Sigmoid colon (tissue), 7 donors: ENCODE measurements around the gene KLK12. TPM values are rescaled to one million over a fixed set of nuclear protein-coding genes. Genes with fewer than 3 reads are reported as not detected.
A peak's percentile ranks its signal among the peaks of the same experiment; 100 is the strongest.

ENCODE experiments used
- DNase-seq: peaks from one replicate; pipeline ENCODE4 v3.0.0-alpha.2; 2019
- H3K27ac ChIP-seq, 4 donors: fragments of 200-600 bp; sonication (generic); one replicate each; pipeline ENCODE4 v1.5.1; 2016 to 2019; ENCODE audit warnings: mild to moderate bottlenecking in 1 of 4
- H3K27me3 ChIP-seq, 3 donors: fragments of 200-600 bp; sonication (generic); one replicate each; pipeline ENCODE4 v1.5.1; 2019; ENCODE audit warnings: mild to moderate bottlenecking in 1 of 3
- H3K36me3 ChIP-seq, 4 donors: fragments of 200-600 bp; sonication (generic); one replicate each; pipeline ENCODE4 v1.5.1; 2016 to 2019
- H3K4me1 ChIP-seq, 4 donors: fragments of 200-600 bp; sonication (generic); one replicate each; pipeline ENCODE4 v1.5.1; 2017 to 2019
- H3K4me3 ChIP-seq, 4 donors: fragments of 200-600 bp; sonication (generic); one replicate each; pipeline ENCODE4 v1.5.1; 2017 to 2019; ENCODE audit warnings: mild to moderate bottlenecking in 2 of 4, moderate library complexity in 1 of 4
- H3K9me3 ChIP-seq, 4 donors: fragments of 200-600 bp in 3 of 4; sonication (generic) in 3 of 4; one replicate each; pipeline versions ENCODE4 v1.5.1 to v1.6.1; 2013 to 2019
- CTCF ChIP-seq, 4 experiments: fragments of 450-650 bp in 3 of 4; fragments of 200-600 bp in 1 of 4; IDR thresholded peaks; one replicate each; pipeline ENCODE4 v1.5.1; 2016 to 2019; ENCODE audit warnings: antibody characterized with exemption in 4 of 4, mild to moderate bottlenecking in 3 of 4, moderate library complexity in 2 of 4
- EP300 ChIP-seq, 4 donors: sonication (generic); formaldehyde crosslinking; IDR thresholded peaks; one replicate each; pipeline ENCODE4 v1.6.1; 2017; ENCODE audit warnings: antibody characterized with exemption in 4 of 4
- POLR2A ChIP-seq, 2 donors: fragments of 450-650 bp; IDR thresholded peaks; one replicate each; pipeline ENCODE4 v1.6.1; 2016; ENCODE audit warnings: antibody characterized with exemption in 2 of 2, mild to moderate bottlenecking in 2 of 2, moderate library complexity in 2 of 2
- POLR2AphosphoS5 ChIP-seq, 4 donors: sonication (generic); formaldehyde crosslinking; IDR thresholded peaks; one replicate each; pipeline ENCODE4 v1.6.1; 2017; ENCODE audit warnings: antibody characterized with exemption in 4 of 4
- WGBS, 2 donors: extraction: QIAGEN DNeasy Blood & Tissue Kit; methylation state at CpG; one replicate each; pipeline ENCODE4 v1.1.7; 2013; 5-methylcytosine and 5-hydroxymethylcytosine counted together
- intact Hi-C: fragments of 100-400 bp; cut with DNase I; formaldehyde crosslinking; loops from one replicate; pipeline ENCODE4 v1.15.1; 2023
- polyA plus RNA-seq, 3 donors: library from polyadenylated mRNA; stranded (reverse); fragments of 200-250 nt; gene quantifications; one replicate each; pipeline ENCODE4 v1.2.3, GENCODE V29; 2013
- total RNA-seq, 4 donors: library from RNA; depleted of rRNA; stranded (reverse); fragments of >200 nt; gene quantifications; one replicate each; pipeline ENCODE4 v1.1.0, GENCODE V29; 2016
- donor health status: healthy with polysubstance abuse.
- donor health status: Bipolar disorder and iron deficiency.
- donor health status: healthy.

Gene KLK12
- total and polyA plus RNA-seq, 7 donors = 2.6 TPM; not detected in 6

GRCh38 chr19:50981587-50982146 lies 53.1 kb downstream of the KLK12 start:
- no peaks in the 10 kb centered on the region for H3K36me3 ChIP-seq
- no peaks in the 10 kb centered on the region for H3K9me3 ChIP-seq
- no peak for TF ChIP-seq POLR2AphosphoS5 (IDR thresholded peaks at IDR 0.05)
- TF ChIP-seq EP300 (IDR thresholded peaks at IDR 0.05) = no peak
- no peak for TF ChIP-seq CTCF (IDR thresholded peaks at IDR 0.05)
- no peak for TF ChIP-seq POLR2A (IDR thresholded peaks at IDR 0.05)
- H3K4me3 ChIP-seq = no peak overlapping the region
- peaks cover 5 to 48% (median 7%) of the 10 kb centered on the region in 3 donors for H3K27me3 ChIP-seq
- 64 to 71% methylated on average over 11 of the region's 11 CpGs for WGBS, 2 donors
- intact Hi-C loops = no loop called here
- no peaks in the 10 kb centered on the region for H3K4me1 ChIP-seq
- DNase-seq = peak; percentile 37
- no peak overlapping the region for H3K27ac ChIP-seq

- TF ChIP-seq EP300 (IDR thresholded peaks at IDR 0.05) (no peak), POLR2AphosphoS5 (IDR thresholded peaks at IDR 0.05) (no peak), POLR2A (IDR thresholded peaks at IDR 0.05) (no peak), CTCF (IDR thresholded peaks at IDR 0.05) (no peak)
- DNase-seq = peak; percentile 45
Measured at GRCh38 chr19:50980208-50980607, 54.6 kb downstream of the KLK12 start.

GRCh38 chr19:50979758-50980157 lies 55.0 kb downstream of the KLK12 start:
- no peaks in the 10 kb centered on the region for H3K4me1 ChIP-seq
- H3K9me3 ChIP-seq = no peaks in the 10 kb centered on the region
- no peak overlapping the region for H3K27ac ChIP-seq
- 38 to 42% methylated on average over 8 of the region's 8 CpGs for WGBS, 2 donors
- peaks cover 5 to 55% (median 13%) of the 10 kb centered on the region in 3 donors for H3K27me3 ChIP-seq
- TF ChIP-seq POLR2AphosphoS5 (IDR thresholded peaks at IDR 0.05) = no peak
- no peak for TF ChIP-seq EP300 (IDR thresholded peaks at IDR 0.05)
- H3K36me3 ChIP-seq = no peaks in the 10 kb centered on the region
- no peak overlapping the region for H3K4me3 ChIP-seq
- DNase-seq = peak; percentile 35
- intact Hi-C loops = no loop called here

More at GRCh38 chr19:50980208-50980607, 54.6 kb downstream of the KLK12 start:
- Histone ChIP-seq H3K27ac (no peak overlapping the region), H3K4me3 (no peak overlapping the region), H3K4me1 (no peaks in the 10 kb centered on the region), H3K27me3 (peaks cover 5 to 55% (median 13%) of the 10 kb centered on the region in 3 donors), H3K36me3 (no peaks in the 10 kb centered on the region), H3K9me3 (no peaks in the 10 kb centered on the region)
- intact Hi-C loops = no loop called here
- 59 to 60% methylated on average over 13 of the region's 13 CpGs for WGBS, 2 donors

Other genes starting within 250 kb of the KLK12 start
- not detected for gene ACP4, start 244.6 kb downstream of the KLK12 start, total RNA-seq
- not detected for gene ACP4, start 244.6 kb downstream of the KLK12 start, polyA plus RNA-seq
- not detected for gene KLK1, start 211.2 kb downstream of the KLK12 start, total RNA-seq
- gene KLK1, start 211.2 kb downstream of the KLK12 start, polyA plus RNA-seq = 100 to 1,000 TPM in 2 of 3 donors, 10 to 100 TPM in 1; 44.6 to 398 (median 277) TPM
- not detected for gene KLK15, start 201.4 kb downstream of the KLK12 start, total RNA-seq
- gene KLK15, start 201.4 kb downstream of the KLK12 start, polyA plus RNA-seq = 10 to 100 TPM in 1 of 3 donors, 1 to 10 TPM in 2; 2.1 to 10.2 (median 2.8) TPM
- gene KLK3, start 180.1 kb downstream of the KLK12 start, total RNA-seq = not detected
- gene KLK3, start 180.1 kb downstream of the KLK12 start, polyA plus RNA-seq = 1 to 10 TPM; 1.8 to 4.2 (median 3.0) TPM
- gene KLK2, start 161.6 kb downstream of the KLK12 start, total RNA-seq = not detected
- under 1 TPM in 1 of 3 donors, not detected in 2; 0.28 TPM for gene KLK2, start 161.6 kb downstream of the KLK12 start, polyA plus RNA-seq
- gene KLK4, start 123.6 kb downstream of the KLK12 start, total RNA-seq = not detected
- 1 to 10 TPM in 2 of 3 donors, under 1 TPM in 1; 0.39 to 2.8 (median 1.2) TPM for gene KLK4, start 123.6 kb downstream of the KLK12 start, polyA plus RNA-seq
- gene KLK5, start 82.0 kb downstream of the KLK12 start, total RNA-seq = not detected
- gene KLK5, start 82.0 kb downstream of the KLK12 start, polyA plus RNA-seq = not detected
- gene KLK6, start 65.4 kb downstream of the KLK12 start, total RNA-seq = not detected
- not detected for gene KLK6, start 65.4 kb downstream of the KLK12 start, polyA plus RNA-seq
- gene KLK7, start 51.1 kb downstream of the KLK12 start, total RNA-seq = not detected
- not detected for gene KLK7, start 51.1 kb downstream of the KLK12 start, polyA plus RNA-seq
- gene KLK8, start 33.4 kb downstream of the KLK12 start, total RNA-seq = not detected
- gene KLK8, start 33.4 kb downstream of the KLK12 start, polyA plus RNA-seq = not detected
- gene KLK10, start 15.3 kb downstream of the KLK12 start, total RNA-seq = 1 to 10 TPM in 1 of 4 donors, under 1 TPM in 1, not detected in 2; 0.82 to 2.5 TPM
- gene KLK10, start 15.3 kb downstream of the KLK12 start, polyA plus RNA-seq = under 1 TPM; 0.60 to 0.69 (median 0.67) TPM
- gene KLK11, start 8.4 kb downstream of the KLK12 start, total RNA-seq = under 1 TPM in 1 of 4 donors, not detected in 3; 0.71 TPM
- under 1 TPM in 1 of 3 donors, not detected in 2; 0.76 TPM for gene KLK11, start 8.4 kb downstream of the KLK12 start, polyA plus RNA-seq
- not detected for gene KLK13, start 30.1 kb upstream of the KLK12 start, total RNA-seq
- under 1 TPM in 2 of 3 donors, not detected in 1; 0.58 to 0.60 TPM for gene KLK13, start 30.1 kb upstream of the KLK12 start, polyA plus RNA-seq
- not detected for gene KLK14, start 47.9 kb upstream of the KLK12 start, total RNA-seq
- under 1 TPM in 1 of 3 donors, not detected in 2; 0.51 TPM for gene KLK14, start 47.9 kb upstream of the KLK12 start, polyA plus RNA-seq
- 1 to 10 TPM; 5.7 to 9.0 (median 7.3) TPM for gene CTU1, start 73.4 kb upstream of the KLK12 start, total RNA-seq
- gene CTU1, start 73.4 kb upstream of the KLK12 start, polyA plus RNA-seq = 1 to 10 TPM in 1 of 3 donors, under 1 TPM in 2; 0.60 to 2.4 (median 0.92) TPM
- gene SIGLEC9, start 89.9 kb upstream of the KLK12 start, total RNA-seq = 1 to 10 TPM; 2.5 to 9.5 (median 7.0) TPM
- 1 to 10 TPM; 2.4 to 8.8 (median 2.9) TPM for gene SIGLEC9, start 89.9 kb upstream of the KLK12 start, polyA plus RNA-seq
- gene SIGLEC7, start 107.3 kb upstream of the KLK12 start, total RNA-seq = 1 to 10 TPM; 1.1 to 3.0 (median 1.9) TPM
- gene SIGLEC7, start 107.3 kb upstream of the KLK12 start, polyA plus RNA-seq = 1 to 10 TPM; 1.8 to 8.3 (median 3.1) TPM
- gene CD33, start 190.1 kb upstream of the KLK12 start, total RNA-seq = 1 to 10 TPM; 2.5 to 7.1 (median 4.8) TPM
- gene CD33, start 190.1 kb upstream of the KLK12 start, polyA plus RNA-seq = 1 to 10 TPM; 3.6 to 8.1 (median 4.2) TPM
- not detected for gene SIGLECL1, start 216.1 kb upstream of the KLK12 start, total RNA-seq
- gene SIGLECL1, start 216.1 kb upstream of the KLK12 start, polyA plus RNA-seq = not detected